NCI-H2227 (cell line): ENCODE data around the gene MLPH.
A peak's percentile ranks its signal among the peaks of the same experiment; 100 is the strongest.

Experiments
- DNase-seq: peaks from one replicate; lab custom pipeline; 2025; ENCODE audit not compliant: unreplicated experiment; lab: John Stamatoyannopoulos, UW

The MLPH gene

GRCh38 chr2:237539681-237540080, 52.6 kb downstream of the MLPH start:
- DNase-seq, result no peak

GRCh38 chr2:237540223-237540775, 53.2 kb downstream of the MLPH start:
- no peak for DNase-seq

- no peak for DNase-seq
Observed at GRCh38 chr2:237540823-237541222, 53.8 kb downstream of the MLPH start.

- no peak for DNase-seq
Observed at GRCh38 chr2:237541243-237541642, 54.2 kb downstream of the MLPH start.

GRCh38 chr2:237542001-237542704, 55.1 kb downstream of the MLPH start:
- no peak for DNase-seq

GRCh38 chr2:237546040-237546875, 59.2 kb downstream of the MLPH start:
- DNase-seq, result no peak

- DNase-seq, result no peak
Observed at GRCh38 chr2:237546876-237547395, 59.9 kb downstream of the MLPH start.

GRCh38 chr2:237547841-237548416, 60.9 kb downstream of the MLPH start:
- no peak for DNase-seq

GRCh38 chr2:237549216-237549615, 62.2 kb downstream of the MLPH start:
- no peak for DNase-seq

- DNase-seq, result no peak
Observed at GRCh38 chr2:237549643-237550415, 62.8 kb downstream of the MLPH start.

GRCh38 chr2:237551071-237551574, 64.1 kb downstream of the MLPH start:
- DNase-seq, result no peak

GRCh38 chr2:237552908-237553307, 65.9 kb downstream of the MLPH start:
- DNase-seq, result no peak

GRCh38 chr2:237553948-237554347, 66.9 kb downstream of the MLPH start:
- no peak for DNase-seq

GRCh38 chr2:237555560-237555959, 68.5 kb downstream of the MLPH start:
- no peak for DNase-seq

GRCh38 chr2:237556773-237557632, 70.0 kb downstream of the MLPH start:
- DNase-seq, result no peak

- DNase-seq, result no peak
Observed at GRCh38 chr2:237557633-237558015, 70.6 kb downstream of the MLPH start.

- DNase-seq, result peak; percentile 19
Observed at GRCh38 chr2:237558961-237559641, 72.0 kb downstream of the MLPH start.

GRCh38 chr2:237561221-237561620, 74.2 kb downstream of the MLPH start:
- DNase-seq, result no peak

- no peak for DNase-seq
Observed at GRCh38 chr2:237563816-237564215, 76.8 kb downstream of the MLPH start.
